Ishikawa (cell line): Measurements from ENCODE around the gene SERPINB1.

Experiments used
- CEBPB ChIP-seq: IDR thresholded peaks from 2 replicates; pipeline ENCODE4 v1.6.1; 2012
- CREB1 ChIP-seq: IDR thresholded peaks from 2 replicates; pipeline ENCODE4 v1.6.1; 2012; ENCODE audit warnings: low read depth
- EGR1 ChIP-seq: IDR thresholded peaks from 2 replicates; pipeline ENCODE4 v1.6.1; 2012
- EP300 ChIP-seq: IDR thresholded peaks from 2 replicates; pipeline ENCODE4 v1.6.1; 2012; ENCODE audit warnings: borderline replicate concordance
- FOXM1 ChIP-seq: IDR thresholded peaks from 2 replicates; pipeline ENCODE4 v1.6.1; 2012; ENCODE audit warnings: low read depth, borderline replicate concordance
- NFIC ChIP-seq: IDR thresholded peaks from 2 replicates; pipeline ENCODE4 v1.6.1; 2012
- RAD21 ChIP-seq: IDR thresholded peaks from 2 replicates; pipeline ENCODE4 v1.6.1; 2012; ENCODE audit warnings: low read depth
- TAF1 ChIP-seq: IDR thresholded peaks from 2 replicates; pipeline ENCODE4 v1.6.1; 2012; ENCODE audit warnings: low read depth, mild to moderate bottlenecking
- TCF12 ChIP-seq: IDR thresholded peaks from 2 replicates; pipeline ENCODE4 v1.6.1; 2012; ENCODE audit warnings: low read depth
- TEAD4 ChIP-seq: IDR thresholded peaks from 2 replicates; pipeline ENCODE4 v1.6.1; 2012
- YY1 ChIP-seq: IDR thresholded peaks from 2 replicates; pipeline ENCODE4 v1.6.1; 2012; ENCODE audit warnings: low read depth
- ZBTB7A ChIP-seq: IDR thresholded peaks from 2 replicates; pipeline ENCODE4 v1.6.1; 2012; ENCODE audit warnings: low read depth
- TF ChIP-seq, protein P1 (sequence below): IDR thresholded peaks from 2 replicates; pipeline ENCODE4 v1.6.1; 2012
- TF ChIP-seq, protein P2 (sequence below): IDR thresholded peaks from 2 replicates; pipeline ENCODE4 v1.6.1; 2012; ENCODE audit warnings: low read depth, mild to moderate bottlenecking
- TF ChIP-seq, protein P3 (sequence below): IDR thresholded peaks from 2 replicates; pipeline ENCODE4 v1.6.1; 2012

Gene SERPINB1

DNA sequence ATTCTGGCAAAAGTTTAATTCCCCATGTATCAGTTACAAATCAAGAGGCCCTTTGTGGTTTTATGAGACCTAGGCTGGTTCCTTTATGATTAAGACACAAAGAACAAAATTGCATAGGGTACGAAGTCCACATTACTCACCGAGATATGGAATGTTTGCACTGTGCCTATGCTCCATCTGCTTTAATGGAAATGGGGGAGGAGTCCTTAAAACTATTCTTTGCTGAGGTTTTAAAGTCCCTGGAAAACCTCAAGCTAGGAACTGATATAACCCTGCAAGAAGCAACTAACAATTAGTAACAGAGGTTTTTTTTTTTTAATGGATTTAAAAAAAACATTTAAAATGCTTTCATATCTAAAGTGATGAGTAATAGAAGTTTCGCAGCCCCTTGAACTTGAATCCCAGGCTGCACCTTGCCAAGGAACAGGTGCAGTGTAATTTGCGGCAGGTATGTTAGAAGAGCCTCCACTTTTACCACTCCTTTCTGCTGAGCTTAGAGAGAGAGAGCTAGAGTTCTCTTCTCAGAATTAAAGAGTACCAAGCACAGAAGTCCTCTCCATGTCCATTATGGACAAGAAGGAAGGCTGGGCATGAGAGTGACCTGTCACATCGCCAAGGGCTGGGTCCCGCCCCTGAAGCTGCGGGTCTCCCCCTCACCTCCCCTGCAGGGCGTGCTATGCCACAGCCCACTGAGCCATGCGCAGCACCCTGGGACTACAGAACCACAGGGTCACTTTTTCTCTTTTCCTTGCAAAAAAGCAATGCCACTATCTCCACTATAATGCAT lies 2.3 kb downstream of the SERPINB1 start:
- TF ChIP-seq RAD21 (no peak), TCF12 (no peak), ZBTB7A (no peak), CREB1 (no peak), YY1 (no peak), NFIC (no peak), EP300 (no peak), TAF1 (no peak), FOXM1 (no peak), TEAD4 (no peak), CEBPB (no peak), EGR1 (no peak)
- TF ChIP-seq, protein P1, sequence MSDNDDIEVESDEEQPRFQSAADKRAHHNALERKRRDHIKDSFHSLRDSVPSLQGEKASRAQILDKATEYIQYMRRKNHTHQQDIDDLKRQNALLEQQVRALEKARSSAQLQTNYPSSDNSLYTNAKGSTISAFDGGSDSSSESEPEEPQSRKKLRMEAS, result no peak
- TF ChIP-seq, protein P2, sequence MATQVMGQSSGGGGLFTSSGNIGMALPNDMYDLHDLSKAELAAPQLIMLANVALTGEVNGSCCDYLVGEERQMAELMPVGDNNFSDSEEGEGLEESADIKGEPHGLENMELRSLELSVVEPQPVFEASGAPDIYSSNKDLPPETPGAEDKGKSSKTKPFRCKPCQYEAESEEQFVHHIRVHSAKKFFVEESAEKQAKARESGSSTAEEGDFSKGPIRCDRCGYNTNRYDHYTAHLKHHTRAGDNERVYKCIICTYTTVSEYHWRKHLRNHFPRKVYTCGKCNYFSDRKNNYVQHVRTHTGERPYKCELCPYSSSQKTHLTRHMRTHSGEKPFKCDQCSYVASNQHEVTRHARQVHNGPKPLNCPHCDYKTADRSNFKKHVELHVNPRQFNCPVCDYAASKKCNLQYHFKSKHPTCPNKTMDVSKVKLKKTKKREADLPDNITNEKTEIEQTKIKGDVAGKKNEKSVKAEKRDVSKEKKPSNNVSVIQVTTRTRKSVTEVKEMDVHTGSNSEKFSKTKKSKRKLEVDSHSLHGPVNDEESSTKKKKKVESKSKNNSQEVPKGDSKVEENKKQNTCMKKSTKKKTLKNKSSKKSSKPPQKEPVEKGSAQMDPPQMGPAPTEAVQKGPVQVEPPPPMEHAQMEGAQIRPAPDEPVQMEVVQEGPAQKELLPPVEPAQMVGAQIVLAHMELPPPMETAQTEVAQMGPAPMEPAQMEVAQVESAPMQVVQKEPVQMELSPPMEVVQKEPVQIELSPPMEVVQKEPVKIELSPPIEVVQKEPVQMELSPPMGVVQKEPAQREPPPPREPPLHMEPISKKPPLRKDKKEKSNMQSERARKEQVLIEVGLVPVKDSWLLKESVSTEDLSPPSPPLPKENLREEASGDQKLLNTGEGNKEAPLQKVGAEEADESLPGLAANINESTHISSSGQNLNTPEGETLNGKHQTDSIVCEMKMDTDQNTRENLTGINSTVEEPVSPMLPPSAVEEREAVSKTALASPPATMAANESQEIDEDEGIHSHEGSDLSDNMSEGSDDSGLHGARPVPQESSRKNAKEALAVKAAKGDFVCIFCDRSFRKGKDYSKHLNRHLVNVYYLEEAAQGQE, result no peak
- TF ChIP-seq, protein P3, sequence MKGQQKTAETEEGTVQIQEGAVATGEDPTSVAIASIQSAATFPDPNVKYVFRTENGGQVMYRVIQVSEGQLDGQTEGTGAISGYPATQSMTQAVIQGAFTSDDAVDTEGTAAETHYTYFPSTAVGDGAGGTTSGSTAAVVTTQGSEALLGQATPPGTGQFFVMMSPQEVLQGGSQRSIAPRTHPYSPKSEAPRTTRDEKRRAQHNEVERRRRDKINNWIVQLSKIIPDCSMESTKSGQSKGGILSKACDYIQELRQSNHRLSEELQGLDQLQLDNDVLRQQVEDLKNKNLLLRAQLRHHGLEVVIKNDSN, result no peak

DNA sequence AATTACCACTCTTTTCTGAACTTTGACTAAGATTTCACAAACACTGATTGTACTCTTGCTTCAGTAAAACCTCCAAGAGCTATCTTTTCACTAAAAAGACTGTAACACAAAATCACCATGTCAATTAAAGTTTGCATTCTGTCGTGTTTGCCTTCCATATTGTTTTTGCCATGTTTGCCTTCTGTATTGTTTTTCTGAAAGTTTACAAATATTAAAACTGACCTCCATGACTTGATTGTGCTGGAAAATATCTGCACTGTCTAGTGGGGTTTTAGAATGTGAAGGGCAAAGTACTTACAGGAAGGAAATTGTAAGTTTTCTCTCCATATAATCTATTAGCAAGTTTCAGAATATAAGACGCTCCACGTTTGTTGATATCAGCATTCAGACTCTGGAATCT lies 3.4 kb downstream of the SERPINB1 start:
- TF ChIP-seq TAF1 (no peak), TCF12 (no peak), FOXM1 (no peak), EP300 (no peak), YY1 (no peak), NFIC (no peak), ZBTB7A (no peak)

DNA sequence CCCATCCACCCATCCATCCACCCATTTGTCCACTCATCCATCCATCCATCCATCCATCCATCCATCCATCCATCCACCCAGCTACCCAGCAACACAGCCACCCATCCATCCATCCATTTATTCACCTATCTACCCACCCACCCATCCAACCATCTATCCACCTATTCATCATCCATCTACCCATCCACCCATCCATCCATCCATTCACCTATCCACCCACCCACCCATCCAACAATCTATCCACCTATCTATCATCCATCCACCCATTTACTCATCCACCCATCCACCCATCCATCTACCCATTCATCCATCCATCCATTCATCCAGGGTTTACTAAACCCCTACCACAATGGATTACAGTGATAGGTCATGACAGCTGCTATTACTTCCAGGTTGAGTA lies 7.4 kb downstream of the SERPINB1 start:
- TF ChIP-seq NFIC (no peak), TCF12 (no peak)

DNA sequence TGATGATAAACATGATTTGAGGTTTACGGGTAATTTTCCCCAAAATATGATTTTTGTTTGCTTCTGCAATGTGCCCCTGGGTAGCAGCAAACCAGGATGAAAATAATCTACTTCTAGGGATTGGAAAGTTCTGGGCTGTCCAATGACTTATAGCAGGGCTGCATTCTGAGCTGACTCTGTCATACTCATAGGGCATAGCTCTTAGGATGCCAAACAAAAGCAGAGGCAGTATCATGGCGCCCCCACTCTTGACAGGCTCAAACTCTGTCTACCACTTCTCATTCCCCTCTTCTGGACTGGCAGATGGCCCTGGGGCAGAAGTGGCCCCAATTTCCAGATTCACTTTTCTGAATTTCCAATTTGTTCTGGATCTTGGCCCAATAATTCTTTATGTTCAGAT lies 10.3 kb downstream of the SERPINB1 start:
- TF ChIP-seq FOXM1 (no peak), TEAD4 (no peak), YY1 (no peak), TCF12 (no peak), RAD21 (no peak)
- TF ChIP-seq, protein P3, result no peak

DNA sequence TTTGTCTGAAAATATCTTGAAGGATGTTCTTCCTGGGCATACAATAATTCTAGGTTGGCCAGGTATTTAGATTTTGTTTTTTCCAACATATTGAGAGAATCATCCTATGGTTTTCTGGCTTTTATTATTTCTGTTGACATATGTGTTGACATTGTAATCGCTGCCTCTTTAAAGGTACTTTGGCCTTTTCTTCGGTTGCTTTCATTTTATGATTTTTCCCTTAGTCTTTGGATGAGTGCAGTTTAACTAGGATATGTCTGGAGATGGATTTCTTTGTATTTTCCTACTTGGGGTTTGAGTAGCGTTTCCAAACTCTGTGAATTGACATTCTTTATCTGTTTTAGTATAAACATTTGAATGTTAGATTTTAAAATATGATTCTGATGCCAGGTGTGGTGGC lies 11.5 kb downstream of the SERPINB1 start:
- no peak for TF ChIP-seq TAF1

DNA sequence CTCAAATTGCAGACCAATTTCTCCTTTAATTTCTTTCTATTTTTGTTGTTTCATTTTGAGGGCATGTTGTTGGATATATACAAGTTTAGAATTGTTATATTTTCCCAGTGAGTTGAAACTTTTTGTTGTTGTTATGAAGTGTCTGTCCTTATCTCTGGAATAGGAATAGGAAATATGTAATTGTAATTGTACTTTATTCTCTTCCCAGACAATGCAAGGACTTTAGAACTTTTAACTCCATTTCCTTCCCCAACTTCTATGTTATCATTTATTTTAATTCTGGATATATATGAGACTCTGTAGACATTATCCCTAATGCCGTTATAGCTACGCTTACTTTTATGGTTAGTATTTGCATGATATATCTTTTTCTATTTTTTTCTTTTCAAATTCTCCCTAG lies 12.4 kb downstream of the SERPINB1 start:
- TF ChIP-seq, protein P2, result no peak
- TF ChIP-seq ZBTB7A (no peak), YY1 (no peak), RAD21 (no peak), TEAD4 (no peak)
- TF ChIP-seq, protein P3, result no peak

DNA sequence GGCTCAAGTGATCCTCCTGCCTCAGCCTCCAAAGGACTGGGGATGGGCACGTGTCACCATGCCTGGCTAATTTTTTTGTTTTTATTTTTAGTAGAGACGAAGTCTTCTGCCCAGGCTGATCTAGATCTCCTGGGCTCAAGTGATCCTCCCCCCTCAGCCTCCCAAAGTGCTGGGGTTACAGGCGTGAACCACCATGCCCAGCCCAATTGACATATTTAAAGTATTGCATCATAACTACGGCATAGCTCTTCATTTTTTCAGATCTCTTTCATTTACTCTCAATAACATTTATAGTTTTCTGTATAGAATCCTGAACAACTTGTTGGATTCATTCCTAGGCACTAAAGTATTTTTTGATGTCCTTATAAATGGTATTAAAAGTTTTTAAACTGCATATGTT lies 13.0 kb downstream of the SERPINB1 start:
- no peak for TF ChIP-seq EGR1
- peak; percentile 34; the same call in 1 of the 2 replicates for TF ChIP-seq CEBPB
